Fibroblast of lung (primary cell): Measurements from ENCODE around the gene SCYGR4. TPM values are rescaled to one million over a fixed set of nuclear protein-coding genes. Genes with fewer than 3 reads are reported as not detected.

Experiments used
- DNase-seq, 2 donors: peaks; one replicate each; pipeline versions ENCODE4 v3.0.0 to v3.0.0-alpha.2; 2010; ENCODE audit warnings: low read depth in 2 of 2
- H2AFZ ChIP-seq: 2 replicates; pipeline ENCODE4 v1.5.1; 2012; ENCODE audit warnings: low read length, control low read depth, inconsistent platforms
- H3K27ac ChIP-seq: 2 replicates; pipeline ENCODE4 v1.5.1; 2011; ENCODE audit warnings: low read length, control low read depth; ENCODE audit not compliant: insufficient read depth
- H3K27me3 ChIP-seq: 2 replicates; pipeline ENCODE4 v1.5.1; 2011; ENCODE audit warnings: mild to moderate bottlenecking, low read length; ENCODE audit not compliant: control insufficient read depth, insufficient read depth
- H3K36me3 ChIP-seq: 2 replicates; pipeline ENCODE4 v1.5.1; 2011; ENCODE audit warnings: low read length; ENCODE audit not compliant: control insufficient read depth, insufficient read depth
- H3K4me1 ChIP-seq: 2 replicates; pipeline ENCODE4 v1.5.1; 2011; ENCODE audit warnings: low read length; ENCODE audit not compliant: control insufficient read depth, insufficient read depth; ENCODE audit errors: extremely low read depth
- H3K4me2 ChIP-seq: 2 replicates; pipeline ENCODE4 v1.5.1; 2011; ENCODE audit warnings: low read length, control low read depth; ENCODE audit not compliant: insufficient read depth; ENCODE audit errors: extremely low read depth
- H3K4me3 ChIP-seq, 4 experiments: fragments of 200-600 bp in 1 of 4; sonication (generic) in 1 of 4; replicated peaks in 1 of 4; 2 replicates each; pipeline ENCODE4 v1.5.1; 2011 to 2016; ENCODE audit warnings: low read length in 4 of 4, low read depth in 3 of 4, mild to moderate bottlenecking in 3 of 4, control low read depth in 2 of 4, inconsistent platforms in 1 of 4, mixed read lengths in 1 of 4; ENCODE audit not compliant: insufficient read depth in 1 of 4; ENCODE audit errors: control extremely low read depth in 1 of 4
- H3K79me2 ChIP-seq: 2 replicates; pipeline ENCODE4 v1.5.1; 2012; ENCODE audit warnings: mild to moderate bottlenecking, low read length, inconsistent platforms; ENCODE audit not compliant: control insufficient read depth, insufficient read depth
- H3K9ac ChIP-seq: 2 replicates; pipeline ENCODE4 v1.5.1; 2011; ENCODE audit warnings: mild to moderate bottlenecking, low read length, control low read depth; ENCODE audit not compliant: insufficient read depth
- H3K9me3 ChIP-seq: 2 replicates; pipeline ENCODE4 v1.5.1; 2012; ENCODE audit warnings: low read depth, low read length; ENCODE audit not compliant: control insufficient read depth, insufficient read depth
- H4K20me1 ChIP-seq: 2 replicates; pipeline ENCODE4 v1.5.1; 2011; ENCODE audit warnings: low read length; ENCODE audit not compliant: control insufficient read depth, insufficient read depth; ENCODE audit errors: extremely low read depth
- CTCF ChIP-seq, 2 donors: IDR thresholded peaks in 1 of 2; conservative IDR thresholded peaks in 1 of 2; 1 replicate in 1 of 2; 2 replicates in 1 of 2; pipeline ENCODE4 v1.5.1; 2011 to 2012; ENCODE audit warnings: low read length in 2 of 2, control low read depth in 1 of 2, inconsistent platforms in 1 of 2, low read depth in 1 of 2, mild to moderate bottlenecking in 1 of 2
- EZH2 ChIP-seq: IDR thresholded peaks from 2 replicates; pipeline ENCODE4 v1.5.1; 2012; ENCODE audit warnings: low read length, control low read depth, mild to moderate bottlenecking; ENCODE audit errors: missing control alignments
- polyA minus RNA-seq: library from RNA; depleted of rRNA, polyadenylated mRNA; stranded (reverse); fragments of >200 nt; gene quantifications from 2 replicates; pipeline ENCODE4 v1.2.3, GENCODE V29; 2011; ENCODE audit warnings: low replicate concordance
- polyA plus RNA-seq, 2 donors: library from polyadenylated mRNA; depleted of rRNA in 1 of 2; stranded (reverse) in 1 of 2; unstranded in 1 of 2; fragments of >200 nt; gene quantifications; 2 replicates each; pipeline ENCODE4 v1.2.1, GENCODE V29; 2011 to 2012; ENCODE audit warnings: missing spikeins in 1 of 2
- total RNA-seq: library from RNA; depleted of rRNA; stranded (reverse); fragments of >200 nt; gene quantifications from 2 replicates; pipeline ENCODE4 v1.2.1, GENCODE V29; 2014

SCYGR4 gene, protein sequence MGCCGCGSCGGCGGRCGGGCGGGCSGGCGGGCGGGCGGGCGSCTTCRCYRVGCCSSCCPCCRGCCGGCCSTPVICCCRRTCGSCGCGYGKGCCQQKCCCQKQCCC
- total RNA-seq: not detected in 2 replicates
- polyA plus RNA-seq: not detected in 2 replicates
- polyA plus RNA-seq (2012): not detected in 2 replicates
- not detected in 2 replicates for polyA minus RNA-seq

- Histone ChIP-seq H3K4me2 (no peak within 1 kb of the TSS), H2AFZ (no peak within 1 kb of the TSS), H3K27me3 (no peaks in the 10 kb centered on the region), H3K27ac (no peak within 1 kb of the TSS), H4K20me1 (no peaks in the 10 kb centered on the region), H3K4me1 (no peaks in the 10 kb centered on the region), H3K79me2 (no peaks in the 10 kb centered on the region), H3K4me3 (no peak within 1 kb of the TSS), H3K9me3 (no peaks in the 10 kb centered on the region), H3K9ac (no peak within 1 kb of the TSS), H3K36me3 (no peaks in the 10 kb centered on the region)
- peak in 1 of 2 donors; percentile 5 for DNase-seq
- TF ChIP-seq EZH2: no peak
- TF ChIP-seq CTCF (conservative IDR thresholded peaks at IDR 0.05 in 1 of 2, IDR thresholded peaks at IDR 0.05 in 1 of 2; ENCODE audit: low read depth in 1 of 2, low read length in 2 of 2): no peak
Measured at GRCh38 chr2:227617316-227618230, at the start of gene SCYGR4. Gene SCYGR4, plus strand, starts transcription at chr2:227617498. Its CDS starts 0 bp downstream, at chr2:227617498.

DNA sequence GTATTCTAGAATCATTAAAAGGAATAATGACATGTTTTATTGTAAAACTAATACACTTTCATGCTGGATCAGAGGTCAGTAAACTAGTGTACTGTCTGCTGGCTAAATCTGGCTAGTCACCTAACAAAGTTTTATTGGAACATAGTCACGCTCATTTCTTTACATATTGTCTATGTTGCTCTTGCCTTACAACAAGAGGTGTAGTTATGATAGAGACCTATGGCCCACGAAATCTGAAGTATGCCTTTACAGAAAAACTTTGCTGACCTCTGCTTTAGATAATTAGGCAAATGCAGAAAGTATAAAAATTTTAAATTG lies 48.5 kb upstream of the SCYGR4 start:
- H3K9ac ChIP-seq: no peak overlapping the region
- H3K27me3 ChIP-seq: no peaks in the 10 kb centered on the region
- no peaks in the 10 kb centered on the region for H3K4me1 ChIP-seq
- H3K4me3 ChIP-seq: no peak overlapping the region
- no peaks in the 10 kb centered on the region for H3K9me3 ChIP-seq
- H3K79me2 ChIP-seq: no peaks in the 10 kb centered on the region
- DNase-seq: no peak
- no peak overlapping the region for H3K4me2 ChIP-seq
- H2AFZ ChIP-seq: no peak overlapping the region
- no peak for TF ChIP-seq EZH2
- no peak for TF ChIP-seq CTCF (conservative IDR thresholded peaks at IDR 0.05 in 1 of 2, IDR thresholded peaks at IDR 0.05 in 1 of 2; ENCODE audit: low read depth in 1 of 2, low read length in 2 of 2)
- H4K20me1 ChIP-seq: no peaks in the 10 kb centered on the region
- no peak overlapping the region for H3K27ac ChIP-seq
- H3K36me3 ChIP-seq: no peaks in the 10 kb centered on the region

- Histone ChIP-seq H3K27ac (no peak overlapping the region), H3K36me3 (no peaks in the 10 kb centered on the region), H3K4me3 (no peak overlapping the region), H2AFZ (no peak overlapping the region), H3K4me2 (no peak overlapping the region), H3K79me2 (no peaks in the 10 kb centered on the region), H3K9ac (no peak overlapping the region), H3K9me3 (no peaks in the 10 kb centered on the region), H3K27me3 (no peaks in the 10 kb centered on the region), H3K4me1 (no peaks in the 10 kb centered on the region), H4K20me1 (no peaks in the 10 kb centered on the region)
- no peak for TF ChIP-seq CTCF (conservative IDR thresholded peaks at IDR 0.05 in 1 of 2, IDR thresholded peaks at IDR 0.05 in 1 of 2; ENCODE audit: low read depth in 1 of 2, low read length in 2 of 2)
- no peak for TF ChIP-seq EZH2
- peak in 1 of 2 donors; percentile 18 for DNase-seq
Measured at GRCh38 chr2:227570615-227571014, 46.7 kb upstream of the SCYGR4 start.
